PC-9 (cell line): ENCODE data around the gene EIF2B5. TPM values are rescaled to one million over a fixed set of nuclear protein-coding genes. Genes with fewer than 3 reads are reported as not detected.

Experiments
- Bru-seq: library from RNA; stranded (reverse); fragments of 400-500 nt; gene quantifications from one replicate; lab custom pipeline; 2021; lab: Mats Ljungman, UMichigan
- BruChase-seq, 2 experiments: library from RNA; stranded (reverse); fragments of 400-500 nt; gene quantifications; one replicate each; lab custom pipeline; 2021; lab: Mats Ljungman, UMichigan
- BruUV-seq: library from RNA; stranded (reverse); fragments of 400-500 nt; replicated peaks from 2 replicates; lab custom pipeline; 2021; lab: Mats Ljungman, UMichigan
- CTCF ChIA-PET: fragments of 300-600 bp; sonication (Branson Sonifier 250); formaldehyde crosslinking; loops from one replicate; lab custom pipeline; 2022; ENCODE audit warnings: antibody characterized with exemption; lab: Charles Lee
- POLR2A ChIA-PET: fragments of 300-600 bp; sonication (Branson Sonifier 250); formaldehyde crosslinking; loops from one replicate; lab custom pipeline; 2022; ENCODE audit warnings: antibody characterized with exemption; ENCODE audit not compliant: unreplicated experiment; lab: Charles Lee
- DNase-seq, 2 experiments: peaks; one replicate each; pipeline versions ENCODE4 v3.0.0 to v3.0.0-alpha.2; 2015 to 2022; ENCODE audit warnings: mixed read lengths in 1 of 2
- H2AFZ ChIP-seq: fragments of 200-600 bp; sonication (generic); 2 replicates; pipeline ENCODE4 v1.8.1; 2017; ENCODE audit warnings: antibody characterized with exemption
- H3F3A ChIP-seq: fragments of 200-600 bp; sonication (generic); 2 replicates; pipeline ENCODE4 v1.8.1; 2017; ENCODE audit warnings: antibody characterized with exemption, mild to moderate bottlenecking, low read depth; ENCODE audit not compliant: insufficient read depth
- H3K27ac ChIP-seq: fragments of 200-600 bp; sonication (generic); 2 replicates; pipeline ENCODE4 v1.6.1; 2016; ENCODE audit warnings: mixed run types
- H3K27me3 ChIP-seq: fragments of 200-600 bp; sonication (generic); 2 replicates; pipeline ENCODE4 v1.6.1; 2016; ENCODE audit warnings: low read depth, mixed run types; ENCODE audit not compliant: insufficient read depth
- H3K36me3 ChIP-seq: fragments of 200-600 bp; sonication (generic); 2 replicates; pipeline ENCODE4 v1.6.1; 2016; ENCODE audit warnings: low read depth, mixed run types
- H3K4me1 ChIP-seq: fragments of 200-600 bp; sonication (generic); replicated peaks from 2 replicates; pipeline ENCODE4 v1.6.1; 2016; ENCODE audit warnings: mixed run types; ENCODE audit not compliant: insufficient read depth
- H3K4me2 ChIP-seq: fragments of 200-600 bp; sonication (generic); 2 replicates; pipeline ENCODE4 v1.6.1; 2017; ENCODE audit warnings: mixed run types
- H3K4me3 ChIP-seq: fragments of 200-600 bp; sonication (generic); 2 replicates; pipeline ENCODE4 v1.6.1; 2016; ENCODE audit warnings: mixed run types
- H3K79me2 ChIP-seq: fragments of 200-600 bp; sonication (generic); 2 replicates; pipeline ENCODE4 v1.6.1; 2017; ENCODE audit warnings: low read depth, mixed run types
- H3K9me2 ChIP-seq: fragments of 200-600 bp; sonication (generic); 2 replicates; pipeline ENCODE4 v1.8.1; 2017; ENCODE audit warnings: mild to moderate bottlenecking; ENCODE audit not compliant: insufficient read depth
- H3K9me3 ChIP-seq: fragments of 200-600 bp; sonication (generic); 2 replicates; pipeline ENCODE4 v1.8.1; 2016; ENCODE audit warnings: low read depth; ENCODE audit not compliant: insufficient read depth
- H4K20me1 ChIP-seq: fragments of 200-600 bp; sonication (generic); 2 replicates; pipeline ENCODE4 v1.8.1; 2017; ENCODE audit not compliant: insufficient read depth
- EZH2 ChIP-seq: fragments of 200-600 bp; sonication (generic); IDR thresholded peaks from 2 replicates; pipeline ENCODE4 v1.8.0; 2017; ENCODE audit warnings: antibody characterized with exemption, low read depth
- intact Hi-C: fragments of 100-400 bp; cut with micrococcal nuclease; formaldehyde crosslinking; loops from one replicate; pipeline ENCODE4 v1.10.0; 2022; ENCODE audit not compliant: unreplicated experiment
- long read RNA-seq: library from polyadenylated mRNA; stranded (forward); transcript quantifications from one replicate; pipeline ENCODE4 v2.0.0, GENCODE V29; 2022
- total RNA-seq: library from RNA; stranded (reverse); gene quantifications from 2 replicates; pipeline ENCODE4 v1.2.3, GENCODE V29; 2021
- TF ChIP-seq, protein P1 (sequence below): fragments of 200-600 bp; sonication (generic); conservative IDR thresholded peaks from 2 replicates; pipeline ENCODE4 v1.6.1; 2017; ENCODE audit warnings: mixed run types, antibody characterized with exemption, mild to moderate bottlenecking, moderate library complexity

EIF2B5 gene
- total RNA-seq = 45.7 and 54.1 TPM in 2 replicates
- percentile 88 among the genes with signal in this experiment for Bru-seq, nascent RNA
- percentile 90 among the genes with signal in this experiment for BruChase-seq, experiment 1, labeled RNA remaining after a 2-hour chase
- BruChase-seq, experiment 2, labeled RNA remaining after a 6-hour chase = percentile 93 among the genes with signal in this experiment
- long read RNA-seq, transcript EIF2B5-201 (16 exons, 2,656 nt) = major isoform, 104 of 153 reads
- long read RNA-seq, transcript EIF2B5-202 (2 exons, 585 nt) = minor isoform, 17 of 153 reads
- long read RNA-seq, partial matches to known transcripts = 7 of 153 reads
- long read RNA-seq, other reads (novel, unspliced or antisense) = 21 of 153 reads

GRCh38 chr3:184135149-184135910 is at the start of gene EIF2B5:
Gene EIF2B5 (plus strand): TSS chr3:184135358. CDS start chr3:184135386, 28 bp downstream.
- CTCF ChIA-PET = interaction anchor here (0.6 to 1.6 kb wide), 4 partner anchors 10 to 240 kb away, joined by 3 to 5 read pairs (median 4); no protein-coding TSS in a partner anchor
- peak within 1 kb of the TSS; percentile 80 for H3K4me3 ChIP-seq

DNA sequence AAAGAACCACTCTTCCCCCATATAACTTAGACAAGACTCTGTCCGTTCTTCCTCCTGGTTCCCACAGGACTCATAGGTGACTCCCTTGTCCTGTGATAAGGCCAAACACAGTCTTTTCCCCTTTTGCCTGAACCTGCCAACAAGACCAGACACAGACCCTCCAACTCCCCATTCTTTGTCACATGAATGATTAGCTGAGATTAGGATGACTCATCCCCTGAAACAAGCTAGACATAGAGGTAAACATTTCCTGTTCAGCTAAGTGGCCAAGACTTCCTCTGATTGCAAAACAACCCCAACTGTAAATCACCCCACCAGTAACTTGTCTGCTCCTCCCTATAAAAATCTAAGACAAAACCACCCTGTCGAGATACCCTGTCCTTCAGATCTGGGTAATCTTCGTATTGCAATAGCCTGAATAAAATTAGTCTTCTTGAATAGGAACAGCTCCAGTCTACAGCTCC is 49.7 kb upstream of the EIF2B5 start:
- no peaks in the 10 kb centered on the region for H3K27me3 ChIP-seq
- no peaks in the 10 kb centered on the region for H3K9me2 ChIP-seq
- no peaks in the 10 kb centered on the region for H3K36me3 ChIP-seq
- POLR2A ChIA-PET = interaction anchor here (0.6 to 0.7 kb wide), 2 partner anchors 41 to 645 kb away, joined by 6 to 9 read pairs; no protein-coding TSS in a partner anchor
- H3K4me3 ChIP-seq = no peak overlapping the region
- no peaks in the 10 kb centered on the region for H3K79me2 ChIP-seq
- CTCF ChIA-PET = interaction anchor here (0.6 kb wide), 1 partner anchor 40 kb away, joined by 3 read pairs; no protein-coding TSS in a partner anchor
- peak in 1 of 2 experiments; percentile 61 for DNase-seq
- H4K20me1 ChIP-seq = no peaks in the 10 kb centered on the region
- H3K4me1 ChIP-seq = 0 out of 2 replicates have a peak, but pooled peaks cover 4% of the 10 kb centered on the region
- no TSS peak for BruUV-seq
- H3K27ac ChIP-seq = no peak overlapping the region
- H2AFZ ChIP-seq = no peak overlapping the region
- intact Hi-C loops = no loop called here
- H3F3A ChIP-seq = peaks cover 5% of the 10 kb centered on the region; the same call in 1 of the 2 replicates
- TF ChIP-seq, protein P1, sequence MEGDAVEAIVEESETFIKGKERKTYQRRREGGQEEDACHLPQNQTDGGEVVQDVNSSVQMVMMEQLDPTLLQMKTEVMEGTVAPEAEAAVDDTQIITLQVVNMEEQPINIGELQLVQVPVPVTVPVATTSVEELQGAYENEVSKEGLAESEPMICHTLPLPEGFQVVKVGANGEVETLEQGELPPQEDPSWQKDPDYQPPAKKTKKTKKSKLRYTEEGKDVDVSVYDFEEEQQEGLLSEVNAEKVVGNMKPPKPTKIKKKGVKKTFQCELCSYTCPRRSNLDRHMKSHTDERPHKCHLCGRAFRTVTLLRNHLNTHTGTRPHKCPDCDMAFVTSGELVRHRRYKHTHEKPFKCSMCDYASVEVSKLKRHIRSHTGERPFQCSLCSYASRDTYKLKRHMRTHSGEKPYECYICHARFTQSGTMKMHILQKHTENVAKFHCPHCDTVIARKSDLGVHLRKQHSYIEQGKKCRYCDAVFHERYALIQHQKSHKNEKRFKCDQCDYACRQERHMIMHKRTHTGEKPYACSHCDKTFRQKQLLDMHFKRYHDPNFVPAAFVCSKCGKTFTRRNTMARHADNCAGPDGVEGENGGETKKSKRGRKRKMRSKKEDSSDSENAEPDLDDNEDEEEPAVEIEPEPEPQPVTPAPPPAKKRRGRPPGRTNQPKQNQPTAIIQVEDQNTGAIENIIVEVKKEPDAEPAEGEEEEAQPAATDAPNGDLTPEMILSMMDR = no peak
- TF ChIP-seq EZH2 = no peak
- H3K4me2 ChIP-seq = no peak overlapping the region
- H3K9me3 ChIP-seq = peaks cover 17% of the 10 kb centered on the region; the same call in 1 of the 2 replicates

More at GRCh38 chr3:184135149-184135910, at the start of gene EIF2B5:
- TF ChIP-seq, protein P1 = peak; percentile 48
- TF ChIP-seq EZH2 = no peak
- Histone ChIP-seq H4K20me1 (no peaks in the 10 kb centered on the region), H3K36me3 (no peaks in the 10 kb centered on the region), H3K9me3 (no peaks in the 10 kb centered on the region), H3K4me2 (peak within 1 kb of the TSS; percentile 91), H3K27me3 (no peaks in the 10 kb centered on the region), H3F3A (peaks cover 19% of the 10 kb centered on the region), H2AFZ (peak within 1 kb of the TSS; percentile 94), H3K4me1 (peaks cover 25% of the 10 kb centered on the region), H3K27ac (peak within 1 kb of the TSS; percentile 79), H3K79me2 (peaks cover 42% of the 10 kb centered on the region), H3K9me2 (no peaks in the 10 kb centered on the region)
- intact Hi-C loops = loop anchor here (1.0 to 2.0 kb wide), 2 partner anchors 20 to 129 kb away; partner anchors contain the start of gene DVL3
- no TSS peak for BruUV-seq
- DNase-seq = peak; percentile 87 to 88
- POLR2A ChIA-PET = interaction anchor here (0.5 to 0.7 kb wide), 6 partner anchors 9 to 1502 kb away, joined by 3 to 8 read pairs (median 4); no protein-coding TSS in a partner anchor

DNA sequence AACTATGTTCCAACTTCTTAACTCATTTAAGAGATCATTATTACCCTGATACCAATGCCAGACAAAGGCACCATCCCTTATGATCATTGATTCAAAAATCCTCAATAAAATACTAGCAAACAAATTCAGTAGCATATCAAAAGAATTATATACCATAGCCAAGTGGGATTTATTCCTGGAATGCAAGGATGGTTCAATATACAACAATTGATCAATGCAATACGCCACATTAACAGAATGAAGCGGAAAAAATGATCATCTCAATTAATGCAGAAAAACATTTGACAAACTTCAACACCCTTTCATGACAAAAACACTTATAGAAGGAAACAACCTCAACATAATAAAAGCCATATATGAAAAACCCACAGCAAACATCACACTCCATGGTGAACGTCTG is 43.0 kb upstream of the EIF2B5 start:
- intact Hi-C loops = no loop called here
- DNase-seq = no peak
- no peaks in the 10 kb centered on the region for H3K9me2 ChIP-seq
- no peak overlapping the region for H3K4me3 ChIP-seq
- ChIA-PET POLR2A (no interaction called here), CTCF (no interaction called here)
- H3K4me1 ChIP-seq = no peaks in the 10 kb centered on the region
- no peak overlapping the region for H2AFZ ChIP-seq
- H3K4me2 ChIP-seq = no peak overlapping the region
- TF ChIP-seq, protein P1 = no peak
- no peak for TF ChIP-seq EZH2
- no TSS peak for BruUV-seq
- no peaks in the 10 kb centered on the region for H3F3A ChIP-seq
- no peaks in the 10 kb centered on the region for H3K27me3 ChIP-seq
- no peaks in the 10 kb centered on the region for H3K36me3 ChIP-seq
- H3K79me2 ChIP-seq = no peaks in the 10 kb centered on the region
- H3K27ac ChIP-seq = no peak overlapping the region
- H3K9me3 ChIP-seq = peaks cover 18% of the 10 kb centered on the region; the same call in 1 of the 2 replicates
- no peaks in the 10 kb centered on the region for H4K20me1 ChIP-seq
